ENCODE results near the gene RSPRY1. TPM values are rescaled to one million over a fixed set of nuclear protein-coding genes. Genes with fewer than 3 reads are reported as not detected.

RSPRY1 gene
- total RNA-seq, 1 experiment from 2014 or later: 24.9 TPM

DNA sequence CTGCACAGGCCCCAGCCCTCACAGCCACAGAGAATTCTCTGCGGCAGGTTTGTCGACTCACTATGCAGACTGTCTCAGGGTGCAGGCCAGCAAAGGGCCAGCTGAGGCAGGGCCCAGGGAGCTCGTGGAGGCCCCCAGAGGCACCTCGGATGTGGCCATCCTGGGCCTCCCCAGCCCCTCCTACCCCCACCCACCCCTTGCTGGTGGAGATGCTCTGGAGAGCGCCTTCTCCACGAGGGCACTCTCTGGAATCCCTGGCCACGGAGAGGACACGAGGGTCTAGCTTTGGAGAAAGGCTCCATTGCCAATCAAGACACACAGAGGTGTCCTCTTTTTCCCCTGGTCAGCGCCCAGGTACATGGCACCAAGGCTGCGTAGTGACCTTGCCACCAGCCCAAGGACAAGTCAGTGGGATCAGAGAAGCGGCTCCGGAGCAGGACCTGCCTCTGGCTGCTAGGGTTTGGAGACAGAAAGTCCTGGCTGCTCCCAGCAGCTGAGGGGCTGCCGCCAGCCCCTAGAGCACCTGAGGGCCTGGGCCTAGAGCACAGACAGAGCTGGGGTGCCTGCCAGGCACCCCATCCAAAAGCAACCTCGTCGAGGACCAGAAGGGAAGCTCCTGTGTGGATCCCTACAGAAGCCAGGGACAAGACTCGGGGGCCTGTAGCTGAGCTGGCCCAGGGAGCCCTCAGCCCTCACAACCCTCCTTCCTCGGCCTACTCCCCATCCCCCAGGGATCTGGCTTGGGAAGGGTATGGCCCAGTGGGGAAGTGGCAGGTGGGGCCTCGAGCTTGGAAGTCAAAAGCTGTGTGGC, 77.6 kb downstream of the RSPRY1 start:
- ChIA-PET CTCF (no interaction called here), POLR2A (no interaction called here), RAD21 (ENCODE audit: low non-redundant PET in 1 of 2, low total read pairs in 2 of 2, uncharacterized antibody in 2 of 2, unreplicated experiment in 2 of 2) (no interaction called here)
- intact Hi-C loops (cut with micrococcal nuclease): no loop called here
- Histone ChIP-seq H3K79me2 (ENCODE audit: insufficient read depth, low read length) (no peaks in the 10 kb centered on the region), H3K4me2 (ENCODE audit: low read length) (no peak overlapping the region), H3K9me3 (ENCODE audit: control insufficient read depth in 1 of 2, insufficient read depth in 1 of 2, low read depth in 1 of 2, low read length in 2 of 2) (no peaks in the 10 kb centered on the region), H4K20me1 (ENCODE audit: insufficient read depth) (no peaks in the 10 kb centered on the region), H3K4me3 (replicated peaks in 1 of 2; ENCODE audit: low read depth in 1 of 2, low read length in 2 of 2) (no peak overlapping the region), H3K36me3 (ENCODE audit: control insufficient read depth in 1 of 2, insufficient read depth in 2 of 2, low read length in 2 of 2) (no peaks in the 10 kb centered on the region), H2AFZ (ENCODE audit: low read depth, low read length, poor library complexity, severe bottlenecking) (no peak overlapping the region), H3K9me2 (ENCODE audit: insufficient read depth) (no peaks in the 10 kb centered on the region), H3K27ac (ENCODE audit: low read depth, low read length) (no peak overlapping the region), H3K27me3 (ENCODE audit: insufficient read depth, low read length) (no peaks in the 10 kb centered on the region), H3K9ac (ENCODE audit: low read length) (no peak overlapping the region), H3K4me1 (ENCODE audit: control insufficient read depth in 1 of 2, insufficient read depth in 2 of 2, low read length in 2 of 2) (peaks cover 0 to 8% of the 10 kb centered on the region in 2 experiments; a peak in 2 of 4 replicates)
- no TSS peak for BruUV-seq (replicated peaks)
- DNase-seq (ENCODE audit: low read depth, low spot score): no peak
- no peak for ATAC-seq
- no peak for TF ChIP-seq FOSL1 (IDR thresholded peaks at IDR 0.05; ENCODE audit: low read depth)
- TF ChIP-seq CEBPB (IDR thresholded peaks at IDR 0.05; ENCODE audit: low read depth): no peak
- no peak for TF ChIP-seq REST (IDR thresholded peaks at IDR 0.05; ENCODE audit: low read depth)
- no peak for TF ChIP-seq JUND (IDR thresholded peaks at IDR 0.05)
- TF ChIP-seq RAD21 (IDR thresholded peaks at IDR 0.05; ENCODE audit: low read depth): no peak
- TF ChIP-seq, protein P1, sequence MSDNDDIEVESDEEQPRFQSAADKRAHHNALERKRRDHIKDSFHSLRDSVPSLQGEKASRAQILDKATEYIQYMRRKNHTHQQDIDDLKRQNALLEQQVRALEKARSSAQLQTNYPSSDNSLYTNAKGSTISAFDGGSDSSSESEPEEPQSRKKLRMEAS (IDR thresholded peaks at IDR 0.05): no peak
- no peak for TF ChIP-seq CBX3 (IDR thresholded peaks at IDR 0.05; ENCODE audit: low read depth)
- TF ChIP-seq EZH2phosphoT487 (IDR thresholded peaks at IDR 0.05; ENCODE audit: borderline replicate concordance): no peak
- TF ChIP-seq, protein P2, sequence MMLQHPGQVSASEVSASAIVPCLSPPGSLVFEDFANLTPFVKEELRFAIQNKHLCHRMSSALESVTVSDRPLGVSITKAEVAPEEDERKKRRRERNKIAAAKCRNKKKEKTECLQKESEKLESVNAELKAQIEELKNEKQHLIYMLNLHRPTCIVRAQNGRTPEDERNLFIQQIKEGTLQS (IDR thresholded peaks at IDR 0.05): no peak
- no peak for TF ChIP-seq POLR2AphosphoS5 (IDR thresholded peaks at IDR 0.05; ENCODE audit: low read depth, low read length)
- TF ChIP-seq EZH2 (IDR thresholded peaks at IDR 0.05): no peak
- TF ChIP-seq ELF1 (IDR thresholded peaks at IDR 0.05; ENCODE audit: borderline replicate concordance, low read depth): no peak
- TF ChIP-seq ZFX (IDR thresholded peaks at IDR 0.05): no peak
- TF ChIP-seq CTCF (IDR thresholded peaks at IDR 0.05 in 2 of 3, conservative IDR thresholded peaks at IDR 0.05 in 1 of 3; ENCODE audit: borderline replicate concordance in 1 of 3, insufficient read depth in 1 of 3, low read depth in 2 of 3, low read length in 2 of 3): no peak
- TF ChIP-seq ZBTB33 (IDR thresholded peaks at IDR 0.05; ENCODE audit: extremely low read depth, insufficient replicate concordance, low read length): no peak
- TF ChIP-seq SRF (IDR thresholded peaks at IDR 0.05; ENCODE audit: low read depth): no peak

All from HCT116 (cell line).